HTR-8/SVneo (cell line): ENCODE data around the gene HES6.
"Not testable (repeated sequence)": the region's sequence is repeated elsewhere in the genome, so short reads cannot be mapped to it uniquely, and the experiment has no call there.

ENCODE experiments used
- DNase-seq: peaks from one replicate; pipeline ENCODE4 v3.0.0; 2011; ENCODE audit warnings: low spot score, mixed read lengths; ENCODE audit not compliant: insufficient read length
- FAIRE-seq: peaks from 2 replicates; lab custom pipeline; 2011; peaks lifted over from hg19 to GRCh38; lab: Jason Lieb, UNC

Gene HES6

DNA sequence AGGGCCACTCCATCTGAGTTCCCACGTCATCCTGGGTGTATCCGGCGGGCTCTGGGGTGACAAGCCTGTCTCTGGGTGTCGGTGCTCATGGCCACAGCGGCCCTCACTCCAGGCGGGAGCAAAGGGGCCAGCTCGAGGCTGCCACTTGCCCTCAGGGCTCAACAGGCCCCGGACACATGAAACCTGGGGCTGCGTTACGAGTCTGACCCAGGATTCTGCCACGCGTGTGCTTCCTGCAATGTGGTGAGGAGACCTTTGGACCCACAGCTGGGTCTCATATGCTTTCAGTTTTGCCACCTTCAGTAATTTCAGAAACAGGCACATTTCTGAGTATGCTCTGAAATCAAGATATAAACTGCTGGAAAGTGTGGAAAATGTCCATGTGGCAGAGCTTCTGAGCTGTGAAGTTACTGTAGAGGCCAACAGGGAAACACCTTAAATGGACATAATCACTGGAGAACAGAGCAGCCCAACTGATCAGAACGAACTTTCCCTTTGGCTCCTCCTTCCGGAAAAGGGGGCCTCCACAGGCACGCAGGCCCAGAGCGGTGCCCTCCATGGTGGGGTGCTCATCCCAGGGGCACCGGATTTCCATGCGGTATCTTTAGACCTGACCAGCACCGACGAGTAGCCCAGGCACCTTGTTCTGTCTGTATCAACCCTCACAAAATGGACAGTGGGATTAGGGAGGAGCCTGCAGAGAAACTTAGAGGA is 34.5 kb upstream of the HES6 start:
- DNase-seq (no peak), FAIRE-seq (no peak)

DNA sequence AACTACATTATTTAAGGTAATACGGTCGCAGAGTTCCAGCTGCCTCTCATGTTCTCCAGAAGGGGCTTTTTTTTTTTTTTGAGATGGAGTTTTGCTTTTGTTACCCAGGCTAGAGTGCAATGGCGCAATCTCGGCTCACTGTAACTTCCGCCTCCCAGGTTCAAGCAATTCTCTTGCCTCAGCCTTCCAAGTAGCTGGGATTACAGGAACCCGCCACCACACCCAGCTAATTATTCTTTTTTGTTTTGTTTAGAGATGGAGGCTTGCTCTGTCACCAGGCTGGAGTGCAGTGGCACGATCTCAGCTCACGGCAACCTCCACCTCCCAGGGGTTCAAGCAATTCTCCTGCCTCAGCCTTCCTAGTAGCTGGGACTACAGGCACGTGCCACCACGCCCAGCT is 33.6 kb upstream of the HES6 start:
- DNase-seq, FAIRE-seq: not testable (repeated sequence)

DNA sequence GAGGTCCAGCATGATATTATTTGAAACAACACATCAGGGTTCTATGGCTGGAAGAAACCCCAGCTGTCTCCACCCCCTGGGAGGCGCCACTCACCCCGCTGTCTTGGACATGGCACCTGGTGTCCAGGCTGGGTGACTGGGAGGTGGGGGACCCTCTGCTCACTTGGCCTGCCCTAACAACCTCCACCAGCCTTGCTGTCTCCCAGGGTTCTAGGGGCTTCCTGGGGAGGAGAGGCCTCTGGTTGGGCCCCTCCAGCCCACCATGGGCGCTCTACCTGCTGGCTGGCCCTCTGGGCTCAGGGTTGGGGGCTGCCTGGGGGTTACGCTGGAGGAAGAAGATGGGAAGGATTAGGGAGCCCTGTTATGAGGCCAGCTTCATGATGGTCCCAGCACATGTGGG is 32.3 kb upstream of the HES6 start:
- DNase-seq (no peak), FAIRE-seq (no peak)

- DNase-seq, FAIRE-seq: not testable (repeated sequence)
These were observed 31.8 kb upstream of the HES6 start for GRCh38 chr2:238271686-238272085.

- DNase-seq, result no peak
- FAIRE-seq, result no peak
These were observed 31.3 kb upstream of the HES6 start for GRCh38 chr2:238271061-238271554.

- no peak for FAIRE-seq
- no peak for DNase-seq
These were observed 30.8 kb upstream of the HES6 start for GRCh38 chr2:238270606-238271005.

DNA sequence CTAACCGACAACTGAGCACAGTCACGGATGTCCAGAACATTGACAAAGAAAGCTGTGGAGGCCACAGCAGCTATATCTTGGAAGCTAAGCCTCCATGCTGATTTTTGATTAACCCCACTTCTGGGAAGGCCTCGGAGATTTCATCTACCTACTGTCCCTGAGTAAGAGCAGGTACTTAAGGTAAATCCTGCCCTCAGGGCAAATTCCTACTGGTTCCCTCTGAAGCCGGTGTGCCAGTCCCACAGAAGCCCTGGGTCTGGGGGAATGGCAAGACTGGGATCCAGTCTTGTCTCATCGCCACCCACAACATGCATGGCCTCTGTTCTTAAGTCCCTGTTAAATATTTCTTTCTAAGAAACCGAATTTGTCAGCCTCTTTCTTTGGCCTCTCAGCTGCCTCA is 29.9 kb upstream of the HES6 start:
- DNase-seq (no peak), FAIRE-seq (no peak)

GRCh38 chr2:238267884-238268680 is 28.2 kb upstream of the HES6 start:
- DNase-seq (no peak), FAIRE-seq (no peak)

DNA sequence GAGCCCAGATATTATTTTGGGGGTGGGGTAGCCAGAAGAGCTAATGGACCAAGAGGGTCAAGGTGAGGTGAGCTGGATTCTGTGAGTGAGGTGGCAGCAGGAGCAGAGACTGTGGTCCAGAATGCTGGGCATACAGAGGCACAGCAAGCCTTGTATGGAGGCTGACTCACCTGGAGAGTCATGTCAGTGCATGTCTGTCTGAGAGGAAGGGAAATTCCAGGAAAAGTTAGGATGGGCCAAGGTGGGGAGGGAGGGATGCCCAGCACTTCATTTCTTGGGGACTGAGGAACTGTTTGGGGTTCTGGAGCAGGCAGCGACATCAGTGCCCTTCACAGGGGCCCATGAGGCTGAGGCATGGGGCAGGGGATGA is 27.5 kb upstream of the HES6 start:
- no peak for FAIRE-seq

GRCh38 chr2:238265605-238266004 is 25.8 kb upstream of the HES6 start:
- FAIRE-seq, result no peak

More for the DNA sequence above, 27.5 kb upstream of the HES6 start:
- DNase-seq, result no peak

GRCh38 chr2:238264072-238264460 is 24.2 kb upstream of the HES6 start:
- FAIRE-seq (no peak), DNase-seq (no peak)

More at GRCh38 chr2:238265605-238266004, 25.8 kb upstream of the HES6 start:
- DNase-seq, result no peak

DNA sequence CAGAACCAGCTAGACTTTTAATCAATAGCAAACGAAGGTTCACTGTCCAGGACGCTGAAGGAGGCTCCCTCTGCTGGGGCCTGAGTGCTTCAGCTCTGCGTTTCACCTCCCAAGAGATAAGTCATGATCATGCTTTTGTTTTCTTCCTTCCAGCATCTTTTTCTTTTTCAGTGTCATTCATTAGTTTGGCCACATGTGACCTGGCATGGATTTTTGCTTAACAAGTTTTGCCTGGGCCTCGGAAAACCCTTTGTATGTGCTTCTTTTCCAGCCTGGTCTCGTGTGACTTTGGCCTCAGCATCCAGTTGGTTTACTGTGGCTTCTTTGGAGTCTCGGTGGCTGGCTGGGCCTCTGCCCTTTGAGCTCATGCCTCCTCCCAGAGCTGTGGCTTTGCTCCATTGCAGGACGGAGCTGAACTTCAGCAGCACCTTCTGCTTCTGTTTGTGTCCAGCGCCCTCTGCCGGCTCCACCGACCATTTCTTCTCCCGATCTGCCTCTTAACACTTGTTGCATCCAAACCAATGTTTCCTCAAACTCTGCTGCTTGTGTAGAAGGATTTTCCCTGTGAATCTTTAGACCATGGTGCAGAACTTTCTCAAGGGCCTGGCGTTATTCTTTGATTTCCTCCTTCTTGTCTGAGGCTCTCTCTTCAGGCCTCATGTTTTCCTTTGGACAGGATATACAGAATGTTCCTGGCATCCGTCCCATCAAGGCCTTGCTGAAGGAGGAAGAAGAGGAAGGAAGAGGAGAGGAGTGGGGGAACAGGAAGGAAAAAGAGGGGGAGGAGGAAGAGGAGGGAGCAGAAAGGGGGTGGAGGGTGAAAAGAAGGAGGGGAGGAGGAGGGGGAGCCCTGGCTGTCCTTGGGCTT is 23.6 kb upstream of the HES6 start:
- DNase-seq (peak; percentile 90), FAIRE-seq (peak; percentile 80)

DNA sequence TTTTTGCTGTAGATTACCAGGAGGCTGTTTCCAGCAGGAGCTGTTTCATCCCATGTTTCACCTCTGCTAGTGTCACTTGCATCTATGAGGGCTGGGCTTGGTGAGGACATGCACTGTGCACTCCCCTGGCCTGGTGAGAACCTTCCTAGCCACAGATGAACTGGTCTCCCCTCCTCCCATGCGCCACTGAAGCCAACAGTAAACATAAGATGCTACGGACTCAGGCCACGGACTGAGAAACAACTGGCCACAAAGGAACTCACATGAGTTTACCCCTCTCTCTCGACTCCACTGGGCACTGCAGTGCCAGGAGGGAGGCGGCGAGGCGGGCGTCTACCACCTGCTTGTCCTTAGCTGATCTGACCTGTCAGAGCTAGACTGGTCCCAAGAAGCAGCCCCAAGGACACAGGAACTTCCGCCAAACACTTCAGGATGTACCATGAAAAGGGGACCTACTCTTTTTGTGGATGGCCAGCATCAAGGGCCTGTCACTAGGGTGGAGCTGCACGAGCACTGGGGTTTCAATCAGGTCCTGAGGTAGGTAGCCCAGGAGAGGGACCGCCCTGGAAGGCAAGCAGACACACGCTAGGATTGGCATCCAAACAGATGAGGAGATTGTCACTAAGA is 22.8 kb upstream of the HES6 start:
- FAIRE-seq (peak; percentile 51), DNase-seq (no peak)

GRCh38 chr2:238261718-238262375 is 22.0 kb upstream of the HES6 start:
- no peak for FAIRE-seq

DNA sequence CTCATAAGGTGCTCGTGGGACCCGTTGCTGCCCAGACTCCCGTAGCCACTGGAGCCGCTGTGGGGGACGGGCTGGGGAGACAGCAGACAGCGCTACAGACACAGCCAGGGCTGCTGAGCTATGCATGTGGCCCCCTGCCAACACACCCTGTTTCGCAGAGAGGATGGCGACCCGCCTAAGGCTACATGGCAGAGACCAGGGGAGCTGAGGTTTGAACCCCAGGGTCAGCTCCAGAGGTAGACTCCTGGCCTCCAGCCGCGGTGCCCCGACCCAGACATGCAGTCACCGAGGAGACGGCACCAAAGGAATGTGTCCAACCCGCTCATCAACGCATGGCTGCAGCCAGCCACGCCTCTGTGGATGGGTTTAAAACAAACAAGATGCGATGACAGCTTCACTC is 21.0 kb upstream of the HES6 start:
- no peak for DNase-seq
- FAIRE-seq, result no peak

More at GRCh38 chr2:238261718-238262375, 22.0 kb upstream of the HES6 start:
- no peak for DNase-seq

GRCh38 chr2:238259061-238260020 is 19.5 kb upstream of the HES6 start:
- no peak for DNase-seq
- FAIRE-seq, result no peak

DNA sequence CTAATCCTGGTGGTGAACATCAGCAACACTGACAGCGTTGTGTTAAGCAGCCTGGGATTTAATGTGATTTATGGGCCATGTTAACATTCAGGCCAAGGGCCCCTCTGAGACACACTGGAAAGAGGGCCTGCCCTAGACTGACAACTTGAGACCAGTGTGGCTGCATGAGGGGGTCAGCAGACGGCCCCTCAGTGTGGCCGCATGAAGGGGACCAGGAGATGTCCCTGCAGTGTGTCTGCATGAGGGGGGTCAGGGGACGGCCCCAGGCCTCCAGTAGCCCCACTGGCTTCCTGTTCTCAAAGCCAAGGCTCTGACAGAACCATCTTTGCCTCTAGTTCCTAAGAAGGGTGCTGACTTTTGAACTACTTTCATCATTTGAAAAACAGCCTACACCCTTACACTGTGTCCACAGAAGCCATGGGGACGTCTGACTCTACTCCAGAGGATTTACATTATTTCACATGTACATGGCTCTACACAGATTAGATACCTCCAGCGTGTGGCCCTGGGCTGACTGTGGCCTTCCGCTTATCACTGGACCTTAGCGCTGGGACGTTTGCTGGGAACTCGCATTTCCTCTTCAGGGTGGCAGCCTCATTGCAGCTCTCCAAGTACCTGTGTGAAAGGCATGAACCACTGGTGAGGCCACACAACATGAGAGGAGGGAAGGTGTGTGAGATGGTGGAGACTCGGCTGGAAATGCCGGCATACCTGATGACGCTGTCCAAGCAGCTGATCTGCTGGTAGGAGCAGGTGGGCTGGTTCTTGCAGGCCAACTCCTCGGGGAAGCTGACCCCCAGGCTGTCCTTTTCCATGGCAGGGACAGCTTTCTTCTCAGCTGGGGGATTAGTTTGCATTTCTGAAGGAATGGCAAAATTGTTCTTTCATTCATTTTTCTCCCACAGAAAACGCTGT is 18.2 kb upstream of the HES6 start:
- DNase-seq (no peak), FAIRE-seq (no peak)
